NCI-H2107 (cell line): ENCODE measurements around the gene CORO2A.
A peak's percentile ranks its signal among the peaks of the same experiment; 100 is the strongest.

Experiments used
- DNase-seq: peaks from one replicate; lab custom pipeline; 2025; lab: John Stamatoyannopoulos, UW

CORO2A gene, protein sequence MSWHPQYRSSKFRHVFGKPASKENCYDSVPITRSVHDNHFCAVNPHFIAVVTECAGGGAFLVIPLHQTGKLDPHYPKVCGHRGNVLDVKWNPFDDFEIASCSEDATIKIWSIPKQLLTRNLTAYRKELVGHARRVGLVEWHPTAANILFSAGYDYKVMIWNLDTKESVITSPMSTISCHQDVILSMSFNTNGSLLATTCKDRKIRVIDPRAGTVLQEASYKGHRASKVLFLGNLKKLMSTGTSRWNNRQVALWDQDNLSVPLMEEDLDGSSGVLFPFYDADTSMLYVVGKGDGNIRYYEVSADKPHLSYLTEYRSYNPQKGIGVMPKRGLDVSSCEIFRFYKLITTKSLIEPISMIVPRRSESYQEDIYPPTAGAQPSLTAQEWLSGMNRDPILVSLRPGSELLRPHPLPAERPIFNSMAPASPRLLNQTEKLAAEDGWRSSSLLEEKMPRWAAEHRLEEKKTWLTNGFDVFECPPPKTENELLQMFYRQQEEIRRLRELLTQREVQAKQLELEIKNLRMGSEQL

DNA sequence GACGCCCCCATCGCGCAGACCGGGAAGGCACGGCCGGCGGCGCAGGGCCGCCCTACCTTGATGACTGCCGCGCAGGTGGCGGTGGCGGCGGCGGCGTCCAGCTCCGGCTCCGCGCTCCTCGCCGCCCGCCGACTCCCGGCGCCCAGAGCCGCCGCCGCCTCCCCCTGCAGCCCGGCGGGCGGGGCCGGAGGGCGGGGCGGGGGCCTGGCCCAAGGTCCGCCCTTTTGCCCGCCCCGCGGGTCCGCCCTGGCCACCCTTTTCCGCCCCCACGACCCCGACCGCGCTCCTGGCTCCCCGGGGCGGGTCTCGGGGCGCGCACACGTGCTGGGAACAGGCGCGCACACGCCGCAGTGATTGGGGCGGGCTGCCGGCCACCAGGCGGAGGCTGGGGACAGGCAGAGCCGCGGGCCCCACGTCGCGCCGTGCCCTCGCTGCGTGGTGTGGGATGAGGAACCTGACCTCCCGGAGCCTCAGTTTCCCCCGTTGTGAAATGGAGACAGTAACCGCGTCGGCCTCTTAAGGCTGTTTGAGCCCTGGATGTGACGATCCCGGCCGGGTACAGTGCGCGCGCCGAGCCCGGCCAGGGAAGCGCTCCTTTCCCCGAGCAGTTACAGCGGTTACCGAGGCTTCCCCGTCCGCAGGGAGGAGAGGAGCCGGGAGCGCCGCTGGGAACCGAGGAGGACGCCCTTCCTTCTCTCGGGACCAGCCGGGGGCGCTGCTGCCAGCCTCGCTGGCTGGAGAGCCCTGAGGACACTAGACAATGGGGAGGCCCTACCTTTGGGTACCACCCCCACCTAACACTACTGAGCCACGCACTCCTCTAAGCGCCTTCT lies at the start of gene CORO2A:
CORO2A (minus strand) TSS at position 135 of the 833 bp plus-strand sequence. CDS start 34,977 bp downstream, outside the sequence.
- DNase-seq: peak; percentile 48

DNA sequence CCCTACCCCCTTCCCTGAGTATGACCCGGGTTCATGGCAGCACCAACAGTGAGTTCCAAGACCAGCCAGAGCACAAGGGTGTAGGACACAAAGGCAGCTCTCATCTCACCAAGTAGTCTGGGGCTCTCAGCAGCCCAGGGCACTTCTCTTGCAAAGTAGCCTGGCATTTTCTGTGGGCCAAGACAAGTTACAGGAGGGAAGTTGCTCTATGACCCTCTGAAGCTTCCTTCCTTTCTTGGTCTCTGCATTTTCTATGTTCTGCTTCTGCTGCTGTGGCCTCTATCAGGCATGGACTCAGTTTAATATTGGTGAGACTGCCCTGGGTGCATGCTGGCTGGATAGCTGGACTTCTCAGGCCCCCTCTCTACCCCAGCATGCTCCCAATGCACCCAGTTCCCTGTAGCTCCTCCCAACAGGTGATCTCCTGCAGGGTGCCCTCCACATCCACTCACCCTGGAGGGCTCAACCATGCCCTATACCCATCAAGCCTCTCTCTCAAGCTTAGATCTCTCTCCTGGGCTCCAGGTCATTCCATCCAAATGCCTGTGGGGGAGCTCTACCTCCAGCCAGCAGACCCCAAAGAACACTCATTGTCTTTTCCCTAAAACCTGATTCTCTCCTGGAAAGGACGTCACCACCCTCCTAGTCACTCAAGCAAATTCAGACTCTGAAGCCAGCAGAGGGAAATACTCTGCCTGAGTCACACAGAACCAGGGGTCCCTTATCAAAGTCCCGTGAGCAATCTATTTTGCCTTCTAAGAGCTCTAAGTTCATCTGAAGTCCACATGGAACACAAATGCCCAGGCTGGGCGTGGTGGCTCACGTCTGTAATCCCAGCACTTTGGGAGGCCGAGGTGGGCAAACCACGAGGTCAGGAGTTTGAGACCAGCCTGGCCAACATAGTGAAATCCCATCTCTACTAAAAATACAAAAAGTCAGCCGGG lies 49.2 kb upstream of the CORO2A start:
- DNase-seq: no peak

DNA sequence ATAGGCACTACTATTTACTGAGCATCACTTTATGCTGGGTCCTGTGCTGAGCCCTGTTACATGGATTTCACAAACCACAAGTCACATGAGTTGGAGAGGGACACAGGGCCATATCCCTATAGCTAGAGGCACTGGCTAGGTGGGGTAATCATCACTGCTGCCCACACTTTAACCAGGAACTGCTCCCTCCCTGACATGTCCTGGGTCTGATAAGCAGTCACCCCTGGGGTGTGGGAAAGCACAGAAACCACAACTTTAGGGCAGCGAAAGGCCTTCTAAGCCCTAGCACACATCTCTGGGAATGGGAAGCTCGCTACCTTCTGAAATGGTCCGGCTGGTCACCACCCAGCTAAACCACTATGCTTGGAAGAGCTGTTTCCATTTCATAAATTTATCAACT lies 48.0 kb upstream of the CORO2A start:
- no peak for DNase-seq

DNA sequence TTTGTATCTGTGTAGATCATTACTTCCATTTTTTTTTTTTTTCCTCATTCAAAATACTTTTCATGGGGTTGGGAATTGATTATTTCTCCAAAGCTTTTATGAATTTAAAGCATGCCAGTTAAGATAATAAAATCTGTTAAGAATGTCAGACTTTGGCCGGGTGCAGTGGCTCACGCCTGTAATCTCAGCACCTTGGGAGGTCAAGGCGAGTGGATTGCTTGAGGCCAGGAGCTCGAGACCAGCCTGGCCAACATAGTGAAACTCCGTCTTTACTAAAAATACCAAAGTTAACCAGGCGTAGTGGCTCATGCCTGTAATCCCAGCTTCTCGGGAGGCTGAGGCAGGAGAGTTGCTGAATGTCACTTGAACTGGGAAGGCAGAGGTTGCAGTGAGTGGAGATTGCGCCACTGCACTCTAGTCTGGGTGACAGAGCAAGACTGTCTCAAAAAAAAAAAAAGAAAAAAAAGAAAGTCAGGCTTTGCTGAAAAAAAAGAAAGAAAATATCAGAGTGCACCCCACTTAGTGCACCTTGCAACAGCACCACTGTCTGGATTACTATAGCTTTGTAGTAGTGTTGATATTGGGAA lies 44.6 kb upstream of the CORO2A start:
- DNase-seq: no peak

DNA sequence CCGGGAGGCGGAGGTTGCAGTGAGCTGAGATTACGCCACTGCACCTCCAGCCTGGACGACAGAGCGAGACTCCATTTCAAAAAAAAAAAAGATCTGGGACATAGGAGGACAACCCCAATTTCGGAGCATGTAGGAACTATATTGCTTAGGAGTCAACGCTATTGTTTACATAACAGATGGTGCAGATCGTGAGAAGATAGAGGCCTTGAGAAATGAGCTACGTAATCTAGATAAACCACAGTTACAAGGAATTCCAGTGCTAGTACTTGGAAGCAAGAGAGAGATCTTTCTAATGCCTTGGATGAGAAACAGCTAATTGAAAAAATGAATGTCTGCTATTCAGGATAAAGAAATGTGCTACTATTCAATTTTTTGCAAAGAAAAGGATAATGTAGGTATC lies 42.7 kb upstream of the CORO2A start:
- no peak for DNase-seq

DNA sequence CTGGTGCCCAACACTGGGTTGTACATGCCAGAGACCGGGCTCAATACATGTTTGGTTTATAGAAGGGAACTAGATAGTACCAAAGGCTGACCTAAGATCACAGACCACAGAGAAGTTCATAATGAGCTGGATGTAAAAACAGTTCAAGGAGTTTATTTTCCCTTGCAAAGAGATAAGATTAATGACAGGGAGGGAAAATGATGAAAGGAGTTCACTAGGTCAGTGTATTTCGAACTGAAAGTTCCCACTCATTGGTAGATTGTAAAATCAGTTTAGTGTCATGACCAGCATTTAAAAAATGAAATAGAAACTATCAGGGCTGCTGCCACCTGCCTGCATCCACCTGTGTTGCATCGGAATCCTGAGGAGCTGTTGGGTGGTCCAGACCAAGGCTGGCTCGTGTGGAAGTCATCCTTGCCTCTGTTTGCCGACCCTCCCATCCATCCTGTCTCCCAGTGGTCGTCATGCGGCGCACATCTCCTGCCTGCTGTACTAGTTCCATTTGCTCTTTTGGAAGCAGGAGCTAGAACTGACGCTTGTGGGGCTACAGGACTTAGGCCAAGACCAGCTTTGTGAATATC lies 41.9 kb upstream of the CORO2A start:
- DNase-seq: no peak

DNA sequence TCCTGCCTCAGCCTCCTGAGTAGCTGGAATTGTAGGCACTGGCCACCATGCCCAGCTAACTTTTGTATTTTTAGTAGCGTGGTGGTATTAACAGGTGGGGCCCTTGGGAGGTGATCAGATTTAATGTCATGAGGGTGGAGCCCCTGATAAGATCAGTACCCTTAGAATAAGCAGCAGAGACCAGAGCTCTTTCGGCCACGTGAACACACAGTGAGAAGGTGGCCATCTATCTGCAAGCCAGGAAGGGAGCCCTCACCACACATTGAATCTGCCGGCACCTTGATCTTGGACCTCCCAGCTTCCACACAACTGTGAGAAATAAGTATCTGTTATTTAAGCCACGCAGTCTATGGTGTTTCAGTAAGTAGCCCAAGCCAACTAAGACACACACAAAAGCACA lies 40.5 kb upstream of the CORO2A start:
- no peak for DNase-seq

DNA sequence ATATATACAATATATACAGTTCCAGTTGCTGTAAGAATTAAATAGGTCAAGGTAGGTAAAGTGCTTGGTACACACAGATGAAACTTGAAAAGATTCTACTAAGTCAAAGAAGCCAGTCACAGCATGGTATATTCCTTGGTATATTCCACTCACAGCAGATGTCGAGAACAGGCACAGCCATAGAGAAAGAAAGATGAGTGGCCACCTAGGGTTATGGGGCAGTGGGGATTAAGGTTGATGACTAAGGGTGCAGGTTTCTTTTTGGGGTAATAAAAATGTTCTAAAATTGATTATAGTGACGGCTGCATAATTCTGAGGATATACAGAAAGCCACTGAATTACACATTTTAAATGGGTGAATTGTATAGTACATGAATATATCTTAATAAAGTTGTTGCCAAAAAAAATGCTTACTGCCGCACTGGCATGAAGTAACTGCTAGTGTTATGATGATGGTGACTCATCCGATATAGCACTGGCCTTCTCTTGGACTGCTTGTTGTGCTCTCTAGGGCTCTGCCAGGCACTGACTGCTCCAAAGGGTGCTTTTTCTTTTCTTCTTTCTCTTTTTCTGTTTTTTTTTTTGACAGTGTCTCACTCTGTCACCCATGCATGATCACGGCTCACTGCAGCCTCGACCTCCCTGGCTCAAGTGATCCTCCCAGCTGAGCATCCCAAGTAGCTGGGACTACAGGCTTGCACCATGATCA lies 39.5 kb upstream of the CORO2A start:
- DNase-seq: no peak

DNA sequence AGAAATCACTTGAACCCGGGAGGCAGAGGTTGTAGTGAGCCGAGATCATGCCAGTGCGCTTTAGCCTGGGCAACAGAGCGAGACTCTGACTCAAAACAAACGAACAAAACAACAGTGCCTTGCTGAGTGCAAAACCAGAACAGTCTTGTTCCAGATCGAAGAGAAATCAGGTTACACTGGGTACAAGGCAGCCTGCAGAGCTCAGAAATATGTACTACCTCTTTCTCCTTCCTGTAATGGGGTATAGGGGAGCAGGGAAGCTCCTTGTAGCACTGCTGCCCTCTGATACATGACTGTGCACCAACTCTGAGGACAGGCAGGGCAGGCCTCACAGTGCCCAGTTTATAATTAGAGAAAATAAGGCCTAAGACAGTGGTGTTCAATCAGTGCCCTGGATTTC lies 38.4 kb upstream of the CORO2A start:
- no peak for DNase-seq

DNA sequence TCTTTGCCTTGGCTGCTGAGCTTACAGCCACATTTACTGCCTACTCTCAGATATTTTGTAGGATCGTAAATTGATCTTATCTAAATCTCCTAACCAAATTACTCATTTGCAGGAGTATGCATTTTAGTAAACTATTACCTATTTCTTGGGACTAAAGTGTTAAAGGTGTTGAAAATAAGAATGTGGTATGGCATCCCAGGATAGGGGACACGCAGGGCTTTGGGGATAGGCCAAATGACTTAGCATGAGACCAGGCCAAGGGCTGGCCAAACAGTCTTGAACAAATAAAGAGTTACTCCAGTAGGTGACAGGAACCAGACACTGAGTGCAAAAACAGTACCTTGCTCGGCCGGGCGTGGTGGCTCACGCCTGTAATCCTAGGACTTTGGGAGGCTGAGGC lies 37.9 kb upstream of the CORO2A start:
- DNase-seq: no peak

DNA sequence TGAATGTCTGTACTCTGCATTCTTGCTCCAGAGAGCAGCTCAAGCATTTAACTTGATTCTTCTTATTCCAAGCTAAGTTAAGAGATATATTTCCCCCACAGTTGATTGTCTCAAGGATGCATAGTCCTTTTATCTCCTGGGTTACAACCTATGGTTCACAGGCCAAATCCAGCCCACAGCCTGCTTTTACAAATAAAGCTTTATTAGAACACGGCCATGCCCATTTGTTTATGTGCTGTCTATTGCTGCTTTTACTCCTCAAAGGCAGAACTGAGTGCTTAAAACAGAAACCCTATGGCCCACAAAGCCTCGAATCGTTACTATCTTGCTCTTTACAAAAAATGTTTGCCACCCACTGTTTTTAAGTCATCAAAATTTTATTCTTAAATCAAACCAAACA lies 37.2 kb upstream of the CORO2A start:
- DNase-seq: no peak

DNA sequence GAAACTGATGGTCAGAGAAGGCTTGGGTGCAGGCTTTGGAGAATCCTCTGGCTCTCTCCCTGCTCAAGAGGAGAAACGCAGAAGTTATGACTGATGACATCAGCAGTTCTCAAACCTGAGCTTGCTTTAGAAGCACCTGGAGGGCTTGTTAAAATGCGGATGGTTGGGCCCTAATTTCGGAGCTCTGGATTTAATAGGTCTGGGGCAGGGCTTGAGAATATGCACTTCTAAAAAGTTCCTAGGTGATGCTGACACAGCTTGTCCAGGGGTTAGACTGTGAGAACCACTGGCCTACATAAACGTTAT lies 36.6 kb upstream of the CORO2A start:
- DNase-seq: no peak

DNA sequence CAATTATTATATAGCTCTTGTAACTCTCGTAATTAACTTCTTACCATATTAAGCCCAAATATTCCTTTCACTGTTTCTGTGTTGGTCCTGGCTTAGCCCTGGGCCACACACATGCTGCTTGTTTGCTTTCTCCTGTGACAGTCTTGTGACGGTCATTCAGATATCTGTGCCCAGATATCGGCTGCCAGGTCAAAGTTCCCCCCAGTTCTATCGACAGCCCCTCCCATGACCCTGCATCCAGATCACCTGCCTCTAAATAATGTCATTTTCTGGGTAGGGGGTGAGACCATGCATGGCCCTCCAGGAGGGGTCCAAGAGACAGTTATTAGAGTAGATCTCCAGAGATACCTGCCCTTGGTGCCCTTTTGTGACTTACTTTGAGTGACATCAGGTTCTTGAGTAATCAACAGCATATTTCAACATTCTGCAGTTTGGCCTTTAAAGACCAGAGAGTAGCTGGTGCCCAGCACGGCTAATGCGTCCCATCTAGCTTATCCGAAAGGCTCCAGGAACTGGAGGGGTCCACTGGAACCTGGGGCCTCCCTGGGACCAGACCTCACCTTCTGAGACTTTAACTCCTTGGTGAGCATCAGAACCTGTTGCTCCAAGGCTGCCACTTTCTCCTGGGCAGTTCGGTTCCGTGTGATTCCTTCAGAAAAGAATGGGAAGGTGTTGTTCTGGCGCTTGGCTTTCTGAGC lies 36.1 kb upstream of the CORO2A start:
- DNase-seq: no peak

DNA sequence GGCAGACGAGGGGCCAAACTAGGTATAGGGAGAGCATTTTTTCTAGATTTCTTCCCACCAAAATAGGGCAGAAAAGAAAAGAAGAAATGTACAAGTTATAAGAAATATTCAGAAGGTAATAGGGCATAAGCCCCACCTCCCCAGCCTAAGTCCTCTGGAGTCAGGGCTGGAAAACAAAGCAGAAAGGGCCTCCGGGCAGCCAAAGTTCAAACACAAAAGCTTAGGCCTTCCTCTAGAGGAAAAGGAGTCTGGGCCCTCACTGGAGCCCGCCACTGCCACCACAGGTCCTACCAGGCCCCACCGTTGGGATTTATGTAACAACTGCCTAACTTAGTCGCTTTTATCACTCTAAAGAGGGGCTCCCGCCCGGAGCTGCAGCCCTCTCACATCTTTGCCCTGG lies 35.4 kb upstream of the CORO2A start:
- DNase-seq: no peak

DNA sequence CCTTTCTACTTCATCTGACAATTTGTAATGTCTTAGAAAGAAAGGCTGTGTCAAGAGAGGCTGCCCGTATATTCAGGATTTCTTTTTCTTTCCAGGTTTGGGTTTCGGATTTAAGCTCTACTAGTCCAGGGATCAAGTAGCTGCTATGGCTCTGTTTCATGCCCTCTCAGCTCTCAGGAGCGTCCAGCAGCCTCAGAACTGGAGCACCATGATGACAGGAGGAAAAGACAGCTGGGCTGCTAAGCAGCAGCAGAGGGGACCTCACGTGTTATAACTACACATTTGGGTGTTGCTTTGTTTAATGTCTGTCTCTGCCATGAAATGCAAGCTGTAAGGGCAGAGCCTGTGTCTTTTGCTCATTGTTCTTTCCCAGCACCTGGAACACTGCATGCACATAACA lies 34.5 kb upstream of the CORO2A start:
- no peak for DNase-seq

DNA sequence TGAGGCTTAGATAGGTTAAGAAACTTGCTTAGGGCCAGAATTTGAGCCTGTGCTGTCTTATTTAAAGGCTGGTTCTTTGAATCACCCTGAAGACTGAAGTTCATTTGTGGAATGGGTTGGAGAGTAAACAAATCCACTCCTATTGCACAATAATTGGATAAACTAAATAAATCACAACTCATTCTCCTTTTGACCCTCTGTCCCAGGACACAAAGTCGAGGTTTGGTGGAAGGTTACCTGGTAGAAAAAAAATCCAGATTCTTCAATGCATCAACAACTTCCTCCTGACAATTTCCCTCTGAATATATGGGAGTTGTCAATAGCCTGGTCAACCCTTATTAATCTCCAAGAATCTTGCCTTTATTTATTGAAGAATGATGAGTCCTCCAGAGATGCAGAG lies 34.1 kb upstream of the CORO2A start:
- DNase-seq: no peak

DNA sequence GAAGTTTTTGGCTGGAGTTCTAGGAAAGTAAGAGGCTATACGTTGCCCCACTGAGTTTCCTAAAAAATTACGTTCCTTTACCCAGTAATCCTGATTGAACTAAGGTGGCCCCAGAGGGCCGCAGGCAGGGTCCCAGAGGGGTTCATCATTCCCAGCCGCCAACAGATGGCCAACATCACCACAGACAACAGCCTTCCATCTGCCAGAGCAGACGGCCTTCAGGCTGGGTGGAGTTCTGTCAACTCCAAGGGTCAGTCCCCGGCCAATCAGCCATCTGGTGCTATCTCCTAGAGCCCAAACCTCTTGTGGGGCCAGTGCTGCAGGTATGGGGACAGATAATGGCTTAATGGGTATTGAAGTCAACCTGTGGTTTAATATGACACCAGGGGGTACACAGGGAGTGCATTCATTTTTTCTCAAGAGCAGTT lies 32.6 kb upstream of the CORO2A start:
- no peak for DNase-seq

DNA sequence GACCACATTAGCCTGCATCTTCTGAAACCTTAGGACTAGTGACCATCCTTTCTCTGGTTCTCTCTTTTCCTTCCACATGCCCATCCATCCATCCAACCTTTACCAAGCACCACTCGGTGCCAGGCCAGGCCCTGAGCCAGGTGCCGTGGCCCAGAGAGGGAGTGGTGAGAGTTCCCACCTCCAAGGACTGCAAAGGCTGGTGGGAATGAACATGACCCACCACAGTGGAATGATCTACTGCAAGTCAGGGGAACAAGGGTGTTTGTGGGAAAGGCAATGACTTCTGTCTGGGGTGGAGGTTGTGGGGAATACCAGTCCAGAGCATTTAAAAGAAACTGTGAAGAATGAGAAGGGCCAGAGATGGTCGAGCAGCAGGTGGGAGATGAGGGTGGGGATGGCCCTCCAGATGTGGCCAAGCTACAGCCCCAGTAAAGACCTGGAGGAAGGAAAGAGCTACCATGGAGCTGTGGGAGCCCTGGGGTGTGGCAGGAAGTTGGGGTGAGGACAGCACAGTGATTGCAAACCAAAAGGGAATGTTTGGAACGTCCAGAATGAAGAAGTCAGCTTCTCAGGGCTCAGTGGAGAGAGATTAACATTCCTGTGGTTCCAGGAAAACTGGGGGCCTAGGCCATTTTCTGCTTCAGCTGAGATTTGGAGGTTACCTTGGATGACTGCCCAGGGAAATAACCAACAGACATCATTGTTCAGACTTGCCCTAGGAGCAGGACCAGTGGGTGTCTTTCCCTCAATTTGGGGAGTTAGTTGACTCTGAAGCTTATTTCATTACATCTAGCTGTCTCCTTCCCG lies 30.7 kb upstream of the CORO2A start:
- no peak for DNase-seq

DNA sequence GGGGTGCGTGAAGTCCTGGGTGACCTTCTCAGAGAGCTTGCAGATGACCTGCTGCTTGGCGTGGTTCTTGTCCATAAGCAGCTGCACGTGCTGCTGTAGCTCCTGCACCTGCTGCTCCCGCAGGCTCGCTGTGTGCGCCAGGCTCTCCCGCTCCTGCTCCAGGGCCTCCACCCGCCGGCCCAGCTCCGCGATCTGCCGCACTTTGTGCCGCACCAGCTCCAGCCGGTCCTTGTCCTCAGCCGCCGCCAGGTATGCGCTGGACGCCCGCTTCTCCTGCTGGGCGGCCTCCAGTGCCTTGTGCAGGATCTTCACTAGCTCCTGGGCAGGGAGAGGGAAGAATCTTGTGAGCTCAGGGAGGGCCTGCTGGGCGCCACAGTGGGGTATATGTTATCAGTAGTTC lies 28.5 kb upstream of the CORO2A start:
- DNase-seq: no peak
